Measurements from ENCODE around the gene SLC25A23.

DNA sequence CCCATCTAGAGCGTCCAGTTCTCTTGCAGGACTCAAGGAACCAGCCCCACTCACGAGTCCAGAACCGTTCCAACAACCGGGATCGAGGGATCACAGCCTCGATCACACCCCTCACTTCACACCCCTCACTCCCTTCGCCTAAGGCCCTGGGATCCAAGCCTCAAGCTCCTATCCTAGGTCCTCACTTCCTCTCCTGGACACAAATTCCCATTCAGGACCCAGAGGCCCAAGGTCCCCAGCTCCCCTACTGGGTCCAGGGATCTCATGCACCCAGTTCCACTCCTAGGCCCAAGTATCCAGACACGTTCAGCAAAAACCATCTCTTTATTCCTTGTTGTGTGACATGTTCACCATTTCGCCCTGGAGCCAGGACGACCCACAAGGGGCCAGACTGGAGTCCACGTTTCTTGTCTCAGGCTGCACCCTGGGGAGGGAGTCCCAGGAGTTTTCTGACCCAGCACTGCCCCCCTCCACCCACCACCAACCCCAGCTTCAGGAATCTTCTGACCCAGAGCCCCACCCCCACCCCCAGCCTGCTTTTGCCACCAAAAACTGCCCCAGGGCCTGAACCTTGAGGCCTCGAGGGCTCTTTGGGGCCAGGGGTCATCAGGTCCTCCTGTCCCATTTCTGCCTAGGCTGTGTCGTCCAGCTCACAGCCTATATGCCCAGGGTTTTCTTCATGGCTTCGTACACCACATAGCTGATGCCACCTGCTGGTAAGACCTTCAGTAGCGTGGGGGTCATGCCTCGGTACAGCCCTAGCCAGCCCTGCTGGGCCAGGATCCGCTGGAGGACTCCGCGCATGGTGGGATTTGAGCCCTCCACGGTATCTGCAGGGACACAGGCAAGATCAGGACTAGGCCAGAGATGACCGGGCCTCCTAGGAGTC, 33.6 kb downstream of the SLC25A23 start:
- TF ChIP-seq EZH2 (IDR thresholded peaks at IDR 0.05): no peak
- TF ChIP-seq, protein P1, sequence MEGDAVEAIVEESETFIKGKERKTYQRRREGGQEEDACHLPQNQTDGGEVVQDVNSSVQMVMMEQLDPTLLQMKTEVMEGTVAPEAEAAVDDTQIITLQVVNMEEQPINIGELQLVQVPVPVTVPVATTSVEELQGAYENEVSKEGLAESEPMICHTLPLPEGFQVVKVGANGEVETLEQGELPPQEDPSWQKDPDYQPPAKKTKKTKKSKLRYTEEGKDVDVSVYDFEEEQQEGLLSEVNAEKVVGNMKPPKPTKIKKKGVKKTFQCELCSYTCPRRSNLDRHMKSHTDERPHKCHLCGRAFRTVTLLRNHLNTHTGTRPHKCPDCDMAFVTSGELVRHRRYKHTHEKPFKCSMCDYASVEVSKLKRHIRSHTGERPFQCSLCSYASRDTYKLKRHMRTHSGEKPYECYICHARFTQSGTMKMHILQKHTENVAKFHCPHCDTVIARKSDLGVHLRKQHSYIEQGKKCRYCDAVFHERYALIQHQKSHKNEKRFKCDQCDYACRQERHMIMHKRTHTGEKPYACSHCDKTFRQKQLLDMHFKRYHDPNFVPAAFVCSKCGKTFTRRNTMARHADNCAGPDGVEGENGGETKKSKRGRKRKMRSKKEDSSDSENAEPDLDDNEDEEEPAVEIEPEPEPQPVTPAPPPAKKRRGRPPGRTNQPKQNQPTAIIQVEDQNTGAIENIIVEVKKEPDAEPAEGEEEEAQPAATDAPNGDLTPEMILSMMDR (IDR thresholded peaks at IDR 0.05): peak; percentile 14
